ENCODE measurements around the gene GPR146.

DNA sequence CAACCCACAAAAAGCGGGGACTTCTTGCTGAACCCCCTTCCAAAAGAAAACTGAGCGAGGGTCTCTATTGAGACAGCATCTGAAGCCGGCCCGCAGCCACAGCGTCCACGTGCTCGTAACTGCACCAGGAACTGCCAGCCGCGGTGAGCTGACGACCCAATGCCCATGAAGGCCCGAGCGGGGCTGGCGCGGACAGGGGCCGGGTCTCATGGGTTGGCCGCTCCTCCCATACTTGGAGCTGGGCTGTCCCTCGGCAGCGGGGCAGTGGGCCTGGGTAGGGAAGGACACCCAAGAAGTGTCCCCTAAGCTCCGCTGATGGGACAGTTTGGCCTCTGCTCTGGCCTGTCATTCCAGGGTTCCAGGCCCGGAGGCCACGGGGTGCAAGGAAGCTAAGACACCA, 39.0 kb upstream of the GPR146 start:
- TF ChIP-seq, protein P1, sequence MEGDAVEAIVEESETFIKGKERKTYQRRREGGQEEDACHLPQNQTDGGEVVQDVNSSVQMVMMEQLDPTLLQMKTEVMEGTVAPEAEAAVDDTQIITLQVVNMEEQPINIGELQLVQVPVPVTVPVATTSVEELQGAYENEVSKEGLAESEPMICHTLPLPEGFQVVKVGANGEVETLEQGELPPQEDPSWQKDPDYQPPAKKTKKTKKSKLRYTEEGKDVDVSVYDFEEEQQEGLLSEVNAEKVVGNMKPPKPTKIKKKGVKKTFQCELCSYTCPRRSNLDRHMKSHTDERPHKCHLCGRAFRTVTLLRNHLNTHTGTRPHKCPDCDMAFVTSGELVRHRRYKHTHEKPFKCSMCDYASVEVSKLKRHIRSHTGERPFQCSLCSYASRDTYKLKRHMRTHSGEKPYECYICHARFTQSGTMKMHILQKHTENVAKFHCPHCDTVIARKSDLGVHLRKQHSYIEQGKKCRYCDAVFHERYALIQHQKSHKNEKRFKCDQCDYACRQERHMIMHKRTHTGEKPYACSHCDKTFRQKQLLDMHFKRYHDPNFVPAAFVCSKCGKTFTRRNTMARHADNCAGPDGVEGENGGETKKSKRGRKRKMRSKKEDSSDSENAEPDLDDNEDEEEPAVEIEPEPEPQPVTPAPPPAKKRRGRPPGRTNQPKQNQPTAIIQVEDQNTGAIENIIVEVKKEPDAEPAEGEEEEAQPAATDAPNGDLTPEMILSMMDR (IDR thresholded peaks at IDR 0.05) = no peak
- no peak for TF ChIP-seq POLR2A (IDR thresholded peaks at IDR 0.05)

Data from lower leg skin (tissue), 3 donors.